ENCODE measurements around the gene TRPC4AP. TPM values are rescaled to one million over a fixed set of nuclear protein-coding genes. Genes with fewer than 3 reads are reported as not detected.
"Not testable (repeated sequence)": the region's sequence is repeated elsewhere in the genome, so short reads cannot be mapped to it uniquely, and the experiment has no call there.

TRPC4AP gene
- polyA plus RNA-seq, 1 donor = 62.0 TPM

- no peak for DNase-seq
Observed at GRCh38 chr20:35104685-35105295, 12.2 kb upstream of the TRPC4AP start.

DNA sequence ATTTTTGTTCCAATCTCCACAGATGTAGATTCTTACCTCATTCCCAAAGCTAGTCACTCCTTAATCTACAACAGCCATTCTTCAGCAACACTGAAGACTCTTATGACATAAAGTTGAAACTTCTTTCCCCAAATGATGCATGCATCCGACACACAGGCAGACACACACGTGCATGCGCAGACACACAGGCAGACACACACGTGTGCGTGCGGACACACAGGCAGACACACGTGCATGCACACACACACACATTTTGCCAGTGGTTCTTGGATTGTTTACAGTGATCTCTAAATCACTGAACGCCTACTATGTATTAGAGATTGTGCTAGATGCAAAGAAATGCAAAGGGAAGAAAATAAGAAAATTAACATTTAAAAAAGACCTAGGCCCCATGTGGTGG lies 9.0 kb upstream of the TRPC4AP start:
- DNase-seq = no peak

- no peak for DNase-seq
Observed at GRCh38 chr20:35093267-35093884, 769 bp upstream of the TRPC4AP start.

- DNase-seq = peak; percentile 80
Observed at GRCh38 chr20:35091816-35092523, 637 bp downstream of the TRPC4AP start.

DNA sequence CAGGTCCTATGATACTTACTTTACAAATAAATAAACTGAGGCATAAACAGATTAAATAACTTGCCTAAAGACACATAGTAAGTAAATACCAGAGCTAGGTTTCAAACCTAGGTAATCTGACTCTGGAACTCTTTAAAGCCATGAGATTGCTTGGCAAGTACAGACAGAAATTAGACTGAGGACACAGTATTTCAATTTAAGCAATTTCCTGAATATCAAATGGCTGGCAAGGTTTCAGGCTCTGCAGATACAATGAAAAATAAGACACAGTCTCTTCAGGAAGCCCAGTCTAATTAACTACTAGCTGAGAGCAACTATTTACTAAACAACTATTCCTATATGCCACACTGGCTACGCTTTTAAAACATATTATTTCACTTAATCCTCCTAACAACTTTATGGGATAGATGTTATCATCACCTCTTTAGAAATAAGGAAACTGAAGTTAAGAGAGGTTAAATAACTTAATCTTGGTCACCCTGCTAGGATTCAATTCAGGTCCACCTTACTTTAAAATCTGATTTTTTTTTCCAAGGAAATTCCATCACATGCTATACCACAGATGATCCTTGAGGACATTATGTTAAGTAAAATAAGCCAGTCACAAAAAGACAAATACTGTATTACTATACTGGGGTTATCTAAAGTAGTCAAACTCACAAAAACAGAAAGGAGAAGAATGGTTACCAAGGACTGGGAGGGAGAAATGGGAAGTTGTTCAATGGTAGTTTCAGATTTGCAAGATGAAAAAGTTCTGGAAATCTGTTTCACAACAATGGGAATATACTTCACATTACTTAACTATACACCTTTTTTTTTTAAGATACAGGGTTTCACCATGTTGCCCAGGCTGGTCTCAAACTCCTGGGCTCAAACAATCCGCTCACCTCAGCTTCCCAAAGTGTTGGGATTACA lies 4.1 kb downstream of the TRPC4AP start:
- no peak for DNase-seq

GRCh38 chr20:35087791-35088190 lies 4.8 kb downstream of the TRPC4AP start:
- DNase-seq = no peak

GRCh38 chr20:35087355-35087754 lies 5.3 kb downstream of the TRPC4AP start:
- no peak for DNase-seq

DNA sequence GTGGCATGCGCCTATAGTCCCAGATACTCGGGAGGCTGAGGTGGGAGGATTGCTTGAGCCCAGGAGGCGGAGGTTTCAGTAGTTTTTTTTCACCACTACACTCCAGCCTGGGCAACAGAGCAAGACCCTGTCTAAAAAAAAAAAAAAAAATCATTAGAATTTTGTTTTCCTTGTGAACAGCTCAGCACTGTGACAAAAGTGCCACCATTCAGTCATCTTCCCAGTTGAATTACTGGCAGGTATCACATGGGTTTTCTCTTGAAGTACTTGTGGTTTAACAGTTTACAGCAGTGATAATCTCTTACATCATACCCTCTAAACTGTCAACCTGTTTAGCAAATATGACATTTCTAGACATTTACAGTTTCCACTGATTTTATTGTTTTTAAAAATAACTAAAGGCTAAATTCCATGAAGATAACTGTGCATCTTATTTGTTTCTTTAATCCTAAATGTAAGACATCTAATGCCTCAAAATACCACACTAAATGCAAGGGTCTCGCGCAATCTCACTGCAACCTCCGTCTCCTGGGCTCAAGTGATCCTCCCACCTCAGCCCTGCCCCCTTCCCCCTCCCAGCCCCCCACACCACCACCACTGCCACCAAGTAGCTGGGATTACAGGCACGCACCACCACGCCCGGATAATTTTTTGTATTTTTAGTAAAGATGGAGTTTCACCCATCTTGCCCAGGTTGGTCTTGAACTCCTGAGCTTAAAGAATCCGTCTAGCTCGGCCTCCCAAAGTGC lies 7.0 kb downstream of the TRPC4AP start:
- DNase-seq = no peak

- no peak for DNase-seq
Observed at GRCh38 chr20:35084998-35085397, 7.6 kb downstream of the TRPC4AP start.

GRCh38 chr20:35080348-35080642 lies 12.3 kb downstream of the TRPC4AP start:
- not testable (repeated sequence) for DNase-seq

DNA sequence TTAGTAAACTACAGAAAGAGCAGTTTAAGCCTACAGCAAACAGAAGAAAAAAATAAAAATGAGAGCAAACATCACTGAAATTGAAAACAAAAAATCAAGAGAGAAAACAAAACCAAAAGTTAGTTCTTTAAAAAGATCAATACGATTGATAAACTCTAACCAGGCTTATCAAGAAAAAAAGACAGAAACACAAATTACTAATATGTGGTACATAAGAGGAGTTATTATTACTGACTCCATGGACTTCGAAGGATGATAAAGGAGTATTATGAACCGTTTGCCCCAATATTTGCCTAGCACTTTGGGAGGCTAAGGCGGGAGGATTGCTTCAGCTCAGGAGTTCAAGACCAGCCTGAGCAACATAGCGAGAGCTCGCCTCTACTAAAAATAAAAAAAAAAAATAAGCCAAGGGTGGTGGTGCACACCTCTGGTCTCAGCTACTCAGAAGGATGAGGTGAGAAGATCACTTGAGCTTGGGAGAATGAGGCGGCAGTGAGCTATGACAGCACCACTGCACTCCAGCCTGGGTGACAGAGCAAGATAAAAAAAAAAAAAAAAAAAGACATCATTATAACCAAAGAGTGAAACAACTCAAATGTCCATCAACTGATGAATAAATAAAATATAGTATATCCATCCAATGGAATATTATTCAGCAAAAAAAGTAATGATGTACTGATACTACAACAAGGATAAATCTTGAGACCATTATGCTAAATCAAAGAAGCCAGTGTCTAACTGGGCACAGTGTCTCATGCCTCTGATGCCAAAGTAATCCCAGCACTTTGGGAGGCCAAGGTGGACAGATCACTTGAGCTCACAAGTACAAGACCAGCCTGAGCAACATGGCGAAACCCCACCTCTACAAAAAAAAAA lies 12.9 kb downstream of the TRPC4AP start:
- no peak for DNase-seq

GRCh38 chr20:35077872-35078271 lies 14.7 kb downstream of the TRPC4AP start:
- DNase-seq = no peak

GRCh38 chr20:35077341-35077740 lies 15.3 kb downstream of the TRPC4AP start:
- no peak for DNase-seq

DNA sequence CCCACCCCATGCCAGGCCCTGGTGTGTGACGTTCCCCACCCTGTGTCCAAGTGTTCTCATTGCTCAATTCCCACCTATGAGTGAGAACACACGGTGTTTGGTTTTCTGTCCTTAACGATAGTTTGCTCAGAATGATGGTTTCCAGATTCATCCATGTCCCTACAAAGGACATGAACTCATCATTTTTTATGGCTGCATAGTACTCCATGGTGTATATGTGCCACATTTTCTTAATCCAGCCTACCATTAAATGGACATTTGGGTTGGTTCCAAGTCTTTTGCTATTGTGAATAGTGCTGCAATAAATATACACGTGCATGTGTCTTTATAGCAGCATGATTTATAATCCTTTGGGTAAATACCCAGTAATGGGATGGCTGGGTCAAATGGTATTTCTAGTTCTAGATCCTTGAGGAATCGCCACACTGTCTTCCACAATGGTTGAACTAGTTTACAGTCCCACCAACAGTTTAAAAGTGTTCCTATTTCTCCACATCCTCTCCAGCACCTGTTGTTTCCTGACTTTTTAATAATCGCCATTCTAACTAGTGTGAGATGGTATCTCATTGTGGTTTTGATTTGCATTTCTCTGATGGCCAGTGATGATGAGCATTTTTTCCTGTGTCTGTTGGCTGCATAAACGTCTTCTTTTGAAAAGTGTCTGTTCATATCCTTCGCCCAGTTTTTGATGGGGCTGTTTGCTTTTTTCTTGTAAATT lies 21.0 kb downstream of the TRPC4AP start:
- not testable (repeated sequence) for DNase-seq

GRCh38 chr20:35066194-35066593 lies 26.4 kb downstream of the TRPC4AP start:
- no peak for DNase-seq

DNA sequence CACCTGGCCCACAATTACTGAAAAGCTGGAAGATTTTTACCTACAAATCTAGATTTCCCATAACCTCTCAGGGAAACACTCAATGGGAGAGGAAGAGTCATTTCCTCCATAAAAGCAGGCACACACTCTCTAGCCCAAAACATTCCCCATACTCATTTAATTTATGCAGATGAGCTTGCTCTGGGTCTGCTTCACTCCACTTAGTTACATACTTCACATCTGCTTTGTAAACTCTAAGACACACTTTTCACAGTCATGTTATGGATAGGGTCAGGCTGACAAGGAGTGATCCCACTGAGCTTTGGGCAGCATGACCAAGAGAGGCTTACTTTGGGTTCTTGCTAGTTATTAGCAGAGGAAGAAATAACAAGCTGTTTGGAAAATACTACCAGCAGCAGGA lies 27.4 kb downstream of the TRPC4AP start:
- DNase-seq = no peak

DNA sequence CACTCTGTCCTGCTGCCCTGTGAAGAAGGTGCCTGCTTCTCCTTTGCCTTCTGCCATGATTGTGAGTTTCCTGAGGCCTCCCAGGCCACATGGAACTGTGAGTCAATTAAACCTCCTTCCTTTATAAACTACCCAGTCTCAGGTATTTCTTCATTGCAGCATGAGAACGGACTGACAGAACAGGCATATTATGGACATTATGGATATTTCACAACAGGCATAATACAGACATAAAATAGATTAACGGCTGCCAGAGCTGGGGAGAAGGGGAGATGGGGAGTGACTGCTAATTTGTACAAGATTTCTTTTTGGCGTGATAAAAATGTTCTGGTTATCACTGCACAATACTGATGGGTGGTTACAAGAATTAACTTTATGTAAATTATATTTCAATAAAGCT lies 29.4 kb downstream of the TRPC4AP start:
- no peak for DNase-seq

GRCh38 chr20:35062478-35062877 lies 30.1 kb downstream of the TRPC4AP start:
- no peak for DNase-seq

DNA sequence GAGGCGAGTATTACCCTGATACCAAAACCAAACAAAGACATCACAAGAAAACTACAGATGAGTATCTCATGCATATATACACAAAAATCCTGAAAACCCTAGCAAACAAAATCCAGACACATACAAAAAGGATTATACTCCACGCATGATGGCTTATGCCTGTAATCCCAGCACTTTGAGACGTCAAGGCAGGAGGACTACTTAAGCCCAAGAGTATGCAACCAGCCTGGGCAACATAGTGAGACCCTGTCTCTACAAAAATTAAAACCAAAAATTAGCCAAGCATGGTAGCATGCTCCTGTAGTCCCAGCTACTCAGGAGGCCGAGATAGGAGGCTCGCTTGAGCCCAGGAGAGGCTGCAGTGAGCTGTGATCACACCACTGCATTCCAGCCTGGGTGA lies 32.4 kb downstream of the TRPC4AP start:
- DNase-seq = no peak

DNA sequence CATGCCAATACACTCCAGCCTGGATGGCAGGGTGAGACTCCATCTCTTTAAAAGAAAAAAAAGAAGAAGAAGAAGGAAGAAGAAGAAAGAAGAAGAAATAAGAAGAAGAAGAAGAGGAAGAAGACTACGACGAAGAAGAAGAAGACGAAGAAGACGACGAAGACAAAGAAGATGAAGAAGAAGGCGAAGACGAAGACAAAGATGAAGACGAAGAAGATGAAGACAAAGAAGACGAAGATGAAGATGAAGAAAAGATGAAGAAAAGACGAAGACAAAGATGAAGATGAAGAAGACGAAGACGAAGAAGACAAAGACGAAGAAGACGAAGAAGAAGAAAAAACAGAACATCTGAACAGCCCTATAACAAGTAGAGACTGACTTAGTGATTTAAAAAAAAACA lies 33.0 kb downstream of the TRPC4AP start:
- no peak for DNase-seq

- no peak for DNase-seq
Observed at GRCh38 chr20:35059110-35059509, 33.5 kb downstream of the TRPC4AP start.
